Measurements from ENCODE around the gene TBC1D22A.

- TF ChIP-seq CTCF (IDR thresholded peaks at IDR 0.05) = no peak
- TF ChIP-seq POLR2A (IDR thresholded peaks at IDR 0.05) = no peak
Measured at GRCh38 chr22:46983046-46983445, 220.6 kb downstream of the TBC1D22A start.

Data from ovary (tissue), 3 donors.